Naive thymus-derived CD4-positive, alpha-beta T cell (primary cell): Measurements from ENCODE around the gene PMM1. TPM values are rescaled to one million over a fixed set of nuclear protein-coding genes. Genes with fewer than 3 reads are reported as not detected.

Experiments used
- ATAC-seq: fragments of 150-1000 bp; cut with Tn5 transposase; 2 replicates; pipeline ENCODE4 v1.10.0; 2021; ENCODE audit warnings: mild to moderate bottlenecking, moderate library complexity
- CTCF ChIA-PET: fragments of 350-600 bp; sonication (Branson Sonifier 250); formaldehyde crosslinking; loops from one replicate; lab custom pipeline; 2021; ENCODE audit warnings: antibody characterized with exemption; lab: Charles Lee
- POLR2A ChIA-PET: fragments of 350-600 bp; sonication (Branson Sonifier 250); formaldehyde crosslinking; loops from one replicate; lab custom pipeline; 2021; ENCODE audit warnings: antibody characterized with exemption, inconsistent platforms; lab: Charles Lee
- DNase-seq, 9 donors: peaks; one replicate each; pipeline versions ENCODE4 v3.0.0 to v3.0.0-alpha.2; 2020 to 2022; ENCODE audit warnings: mixed read lengths in 1 of 9
- H3K27ac ChIP-seq: one replicate; pipeline ENCODE4 v1.7.0; 2013; ENCODE audit warnings: mild to moderate bottlenecking, low read depth, low read length, moderate library complexity
- H3K27me3 ChIP-seq, 2 donors: one replicate each; pipeline ENCODE4 v1.7.0; 2013; ENCODE audit warnings: low read length in 2 of 2, mild to moderate bottlenecking in 2 of 2, moderate library complexity in 2 of 2; ENCODE audit not compliant: control insufficient read depth in 2 of 2, insufficient read depth in 2 of 2
- H3K36me3 ChIP-seq, 3 experiments: 1 replicate in 2 of 3; 2 replicates in 1 of 3; pipeline ENCODE4 v1.7.0; 2013; ENCODE audit warnings: low read length in 3 of 3, mild to moderate bottlenecking in 3 of 3, moderate library complexity in 1 of 3; ENCODE audit not compliant: insufficient read depth in 3 of 3, control insufficient read depth in 2 of 3
- H3K4me1 ChIP-seq, 2 donors: one replicate each; pipeline ENCODE4 v1.7.0; 2013; ENCODE audit warnings: low read length in 2 of 2, mild to moderate bottlenecking in 2 of 2, moderate library complexity in 1 of 2; ENCODE audit not compliant: control insufficient read depth in 2 of 2, insufficient read depth in 2 of 2
- H3K4me3 ChIP-seq: 2 replicates; pipeline ENCODE4 v1.7.0; 2013; ENCODE audit warnings: mild to moderate bottlenecking, low read length
- H3K9me3 ChIP-seq, 3 experiments: 1 replicate in 2 of 3; 2 replicates in 1 of 3; pipeline ENCODE4 v1.7.0; 2013; ENCODE audit warnings: low read length in 3 of 3; ENCODE audit not compliant: control insufficient read depth in 2 of 3
- H3K27ac Mint-ChIP-seq, 9 donors: one replicate each; pipeline ENCODE4 v1.8.0; 2020 to 2022; ENCODE audit warnings: mixed read lengths in 9 of 9, mild to moderate bottlenecking in 8 of 9, moderate library complexity in 5 of 9, inconsistent platforms in 2 of 9
- H3K27me3 Mint-ChIP-seq, 5 donors: one replicate each; pipeline ENCODE4 v1.8.0; 2021 to 2022; ENCODE audit warnings: mixed read lengths in 5 of 5, mild to moderate bottlenecking in 1 of 5
- H3K36me3 Mint-ChIP-seq, 5 donors: one replicate each; pipeline ENCODE4 v1.8.0; 2020 to 2022; ENCODE audit warnings: mixed read lengths in 5 of 5, mild to moderate bottlenecking in 3 of 5, inconsistent platforms in 1 of 5
- H3K4me1 Mint-ChIP-seq, 7 donors: one replicate each; pipeline ENCODE4 v1.8.0; 2020 to 2022; ENCODE audit warnings: mixed read lengths in 7 of 7, mild to moderate bottlenecking in 3 of 7, inconsistent platforms in 1 of 7
- H3K4me3 Mint-ChIP-seq, 10 donors: one replicate each; pipeline ENCODE4 v1.8.0; 2020 to 2022; ENCODE audit warnings: mild to moderate bottlenecking in 10 of 10, mixed read lengths in 10 of 10, moderate library complexity in 6 of 10, inconsistent platforms in 2 of 10
- H3K9me3 Mint-ChIP-seq, 11 donors: one replicate each; pipeline ENCODE4 v1.8.0; 2020 to 2022; ENCODE audit warnings: mixed read lengths in 11 of 11, mild to moderate bottlenecking in 4 of 11, inconsistent platforms in 1 of 11, moderate library complexity in 1 of 11
- intact Hi-C, 2 donors: fragments of 100-400 bp; cut with micrococcal nuclease; formaldehyde crosslinking; loops; one replicate each; pipeline ENCODE4 v1.15.1; 2023
- polyA plus RNA-seq, 2 donors: library from polyadenylated mRNA; unstranded; fragments of 300-500 nt; fragmentation: Illumina TruSeq; gene quantifications; one replicate each; pipeline ENCODE4 v1.2.3, GENCODE V29; 2021
- total RNA-seq, 6 experiments: library from RNA in 5 of 6; stranded (reverse) in 5 of 6; gene quantifications; 1 replicate in 5 of 6; 2 replicates in 1 of 6; pipeline ENCODE4 v1.2.3 and lab custom pipeline; 2021 to 2026

The PMM1 gene
- total and polyA plus RNA-seq, 7 experiments from 2014 or later, result 22.5 to 42.8 (median 30.0) TPM

DNA sequence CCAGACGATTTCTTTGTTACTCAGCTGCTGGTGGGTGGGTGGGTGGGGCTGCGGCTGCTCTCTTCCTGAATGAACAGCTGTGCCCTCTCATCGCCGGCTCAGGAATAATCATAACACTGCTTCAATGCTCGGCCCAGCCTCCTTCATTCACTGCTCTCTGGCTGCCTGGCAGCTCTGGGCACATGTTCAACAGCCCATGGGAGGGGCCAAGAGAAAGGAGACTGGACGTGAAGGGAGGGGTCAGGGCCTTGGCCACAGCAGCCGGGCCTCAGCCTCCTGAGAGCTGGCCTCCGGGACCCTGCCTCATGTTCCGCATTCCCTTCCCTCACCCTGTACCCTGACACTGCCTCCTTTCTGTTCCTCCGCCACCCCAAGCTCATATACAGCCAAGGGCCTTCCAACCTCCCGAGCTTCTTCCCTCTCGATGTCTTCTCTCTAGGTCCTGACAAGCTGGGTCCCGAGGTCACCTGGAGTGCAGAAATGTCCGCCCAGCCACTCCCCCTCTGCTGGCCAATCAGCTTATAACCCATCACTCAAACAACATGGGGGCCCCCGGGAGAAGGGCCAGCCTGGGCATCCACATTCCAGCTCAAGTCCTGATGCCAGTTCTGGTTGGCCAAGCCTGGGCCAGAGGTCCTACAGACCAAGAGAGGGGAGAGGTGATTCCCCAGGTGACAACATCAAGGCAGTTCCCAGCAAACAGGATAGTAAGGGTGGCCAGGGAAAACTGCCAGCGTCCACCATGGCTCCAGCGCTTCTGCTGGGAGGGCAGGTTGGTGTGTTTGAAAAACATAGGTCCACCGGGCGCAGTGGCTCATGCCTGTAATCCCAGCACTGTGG is 32.0 kb downstream of the PMM1 start:
- DNase-seq (no peak), ATAC-seq (no peak)
- no peak overlapping the region for H3K27ac ChIP-seq
- H3K36me3 ChIP-seq, result no peaks in the 10 kb centered on the region
- CTCF ChIA-PET, result interaction anchor here (0.5 kb wide), 1 partner anchor 9 kb away, joined by 4 read pairs; no protein-coding TSS in a partner anchor
- no peak overlapping the region for H3K4me3 ChIP-seq
- H3K27ac Mint-ChIP-seq, result no peak overlapping the region
- H3K4me1 ChIP-seq, result no peaks in the 10 kb centered on the region
- no peaks in the 10 kb centered on the region for H3K9me3 ChIP-seq
- intact Hi-C loops, result no loop called here
- peaks cover 0 to 2% (median 0%) of the 10 kb centered on the region in 11 donors for H3K9me3 Mint-ChIP-seq
- H3K4me3 Mint-ChIP-seq, result no peak overlapping the region
- peaks cover 0 to 9% (median 0%) of the 10 kb centered on the region in 7 donors for H3K4me1 Mint-ChIP-seq
- no peaks in the 10 kb centered on the region for H3K27me3 ChIP-seq
- H3K27me3 Mint-ChIP-seq, result peaks cover 12 to 59% (median 31%) of the 10 kb centered on the region in 5 donors
- POLR2A ChIA-PET, result interaction anchor here (0.5 to 1.1 kb wide), 2 partner anchors 32 to 641 kb away, joined by 3 to 4 read pairs; partner anchors contain the start of gene PMM1
- no peaks in the 10 kb centered on the region for H3K36me3 Mint-ChIP-seq

DNA sequence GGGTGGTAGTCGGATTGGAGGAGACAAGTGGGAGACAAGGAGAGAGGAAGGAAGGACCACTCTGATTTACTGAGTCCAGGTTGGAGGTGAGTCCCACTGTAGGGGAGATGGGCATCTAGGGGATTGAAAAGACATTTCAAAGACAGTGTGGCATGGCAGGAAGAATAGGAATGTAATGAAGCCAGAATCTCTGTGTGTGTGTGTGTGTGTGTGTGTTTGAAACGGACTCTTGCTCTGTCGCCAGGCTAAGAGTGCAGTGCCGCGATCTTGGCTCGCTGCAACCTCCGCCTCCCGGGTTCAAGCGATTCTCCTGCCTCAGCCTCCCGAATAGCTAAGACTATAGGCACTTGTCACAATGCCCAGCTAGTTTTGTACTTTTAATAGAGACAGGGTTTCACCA is 33.1 kb downstream of the PMM1 start:
- Mint-ChIP-seq H3K9me3 (peaks cover 0 to 2% (median 0%) of the 10 kb centered on the region in 11 donors), H3K4me3 (no peak overlapping the region), H3K36me3 (no peaks in the 10 kb centered on the region), H3K4me1 (peaks cover 0 to 9% (median 0%) of the 10 kb centered on the region in 7 donors), H3K27ac (peak overlapping the region in 1 of 9 donors; percentile 55), H3K27me3 (peaks cover 12 to 51% (median 31%) of the 10 kb centered on the region in 5 donors)
- Histone ChIP-seq H3K4me1 (no peaks in the 10 kb centered on the region), H3K27me3 (no peaks in the 10 kb centered on the region), H3K4me3 (no peak overlapping the region), H3K36me3 (no peaks in the 10 kb centered on the region), H3K27ac (no peak overlapping the region), H3K9me3 (no peaks in the 10 kb centered on the region)
- ATAC-seq (no peak), DNase-seq (no peak)
- intact Hi-C loops, result no loop called here
- POLR2A ChIA-PET, result no interaction called here
- CTCF ChIA-PET, result interaction anchor here (0.7 kb wide), 1 partner anchor 139 kb away, joined by 4 read pairs; no protein-coding TSS in a partner anchor

DNA sequence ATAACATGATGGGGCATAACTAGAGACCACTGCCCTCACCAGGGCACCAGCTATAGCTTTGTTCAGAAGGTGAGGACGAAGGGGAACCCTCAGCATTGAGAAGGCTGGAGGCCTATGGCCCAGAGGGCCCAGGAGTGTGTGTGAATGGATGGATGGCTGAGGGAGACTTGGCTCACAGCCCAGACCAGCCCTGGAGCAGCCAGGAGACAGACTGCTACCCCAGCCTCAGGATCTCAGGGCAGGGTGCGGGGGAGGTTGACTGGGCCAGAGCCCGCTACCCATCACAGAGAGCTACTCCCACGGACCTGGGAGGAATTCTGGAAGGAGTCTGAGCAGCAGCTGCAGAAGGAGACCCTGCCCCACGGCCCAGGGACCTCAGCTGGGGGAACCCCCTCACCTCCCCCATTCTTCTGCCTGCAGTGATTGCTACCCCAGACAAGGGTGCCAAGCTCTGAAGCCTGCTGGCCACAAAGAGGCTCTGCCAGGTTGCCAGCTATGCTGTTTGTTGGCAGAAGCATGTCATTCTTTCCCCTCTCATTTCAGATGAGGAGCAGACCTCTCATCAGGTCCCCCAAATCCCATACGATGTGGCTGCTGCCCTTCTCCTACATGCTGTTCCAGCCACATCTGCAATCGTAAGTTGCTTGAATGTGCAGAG is 34.2 kb downstream of the PMM1 start:
- H3K27me3 Mint-ChIP-seq, result peaks cover 2 to 42% (median 23%) of the 10 kb centered on the region in 5 donors
- no peak overlapping the region for H3K27ac ChIP-seq
- CTCF ChIA-PET, result interaction anchor here (0.6 kb wide), 1 partner anchor 436 kb away, joined by 3 read pairs; no protein-coding TSS in a partner anchor
- POLR2A ChIA-PET, result no interaction called here
- ATAC-seq, result no peak
- peaks cover 0 to 6% (median 0%) of the 10 kb centered on the region in 7 donors for H3K4me1 Mint-ChIP-seq
- no peaks in the 10 kb centered on the region for H3K4me1 ChIP-seq
- no peak for DNase-seq
- no peaks in the 10 kb centered on the region for H3K36me3 ChIP-seq
- H3K9me3 ChIP-seq, result no peaks in the 10 kb centered on the region
- no peak overlapping the region for H3K4me3 Mint-ChIP-seq
- no peak overlapping the region for H3K27ac Mint-ChIP-seq
- no peaks in the 10 kb centered on the region for H3K36me3 Mint-ChIP-seq
- H3K9me3 Mint-ChIP-seq, result peaks cover 0 to 2% (median 0%) of the 10 kb centered on the region in 11 donors
- H3K27me3 ChIP-seq, result no peaks in the 10 kb centered on the region
- H3K4me3 ChIP-seq, result no peak overlapping the region
- intact Hi-C loops, result no loop called here

DNA sequence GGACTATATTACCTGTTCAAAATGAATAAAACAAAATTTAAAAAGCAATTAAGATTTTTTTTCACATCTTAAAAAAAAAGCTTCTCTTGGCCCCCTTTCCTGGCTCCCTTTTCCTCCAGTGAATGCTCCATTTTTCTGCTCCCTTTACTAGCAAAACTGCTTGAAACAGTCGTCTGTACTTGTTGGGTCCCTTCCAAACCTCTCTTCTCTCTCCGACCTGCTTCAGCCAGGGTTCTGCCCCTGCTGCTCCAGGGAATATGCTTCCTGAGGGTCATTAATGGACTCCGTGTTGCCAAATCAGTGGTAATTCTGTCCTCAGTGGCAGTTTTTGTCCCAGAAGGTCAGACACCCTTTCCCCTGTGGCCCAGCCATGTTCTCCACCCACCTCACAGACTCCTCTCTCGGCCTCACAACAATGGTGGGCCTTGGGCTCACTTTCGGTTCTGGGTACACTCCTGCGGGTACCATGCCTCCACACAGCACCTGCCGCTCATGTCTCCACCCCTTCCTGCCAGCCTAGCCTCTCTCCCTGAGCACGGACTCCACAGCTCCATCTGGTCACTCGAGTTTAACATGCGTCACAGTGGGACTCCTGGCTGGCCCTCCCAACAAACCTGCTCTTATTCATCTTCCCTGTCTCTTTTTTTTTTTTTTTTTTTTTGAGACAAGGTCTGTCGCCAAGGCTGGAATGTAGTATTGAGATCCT is 37.6 kb downstream of the PMM1 start:
- Histone ChIP-seq H3K36me3 (no peaks in the 10 kb centered on the region), H3K9me3 (no peaks in the 10 kb centered on the region), H3K4me1 (no peaks in the 10 kb centered on the region), H3K27ac (no peak overlapping the region), H3K4me3 (no peak overlapping the region), H3K27me3 (no peaks in the 10 kb centered on the region)
- intact Hi-C loops, result no loop called here
- ATAC-seq (no peak), DNase-seq (no peak)
- H3K9me3 Mint-ChIP-seq, result peaks cover 0 to 2% (median 0%) of the 10 kb centered on the region in 11 donors
- ChIA-PET POLR2A (interaction anchor here (0.6 kb wide), 2 partner anchors 264 to 624 kb away, joined by 3 to 4 read pairs; no protein-coding TSS in a partner anchor), CTCF (interaction anchor here (0.8 kb wide), 1 partner anchor 20 kb away, joined by 3 read pairs; no protein-coding TSS in a partner anchor)
- H3K36me3 Mint-ChIP-seq, result no peaks in the 10 kb centered on the region
- peaks cover 0 to 13% (median 5%) of the 10 kb centered on the region in 5 donors for H3K27me3 Mint-ChIP-seq
- H3K4me1 Mint-ChIP-seq, result peaks cover 0 to 4% (median 0%) of the 10 kb centered on the region in 7 donors
- no peak overlapping the region for H3K27ac Mint-ChIP-seq
- H3K4me3 Mint-ChIP-seq, result no peak overlapping the region

DNA sequence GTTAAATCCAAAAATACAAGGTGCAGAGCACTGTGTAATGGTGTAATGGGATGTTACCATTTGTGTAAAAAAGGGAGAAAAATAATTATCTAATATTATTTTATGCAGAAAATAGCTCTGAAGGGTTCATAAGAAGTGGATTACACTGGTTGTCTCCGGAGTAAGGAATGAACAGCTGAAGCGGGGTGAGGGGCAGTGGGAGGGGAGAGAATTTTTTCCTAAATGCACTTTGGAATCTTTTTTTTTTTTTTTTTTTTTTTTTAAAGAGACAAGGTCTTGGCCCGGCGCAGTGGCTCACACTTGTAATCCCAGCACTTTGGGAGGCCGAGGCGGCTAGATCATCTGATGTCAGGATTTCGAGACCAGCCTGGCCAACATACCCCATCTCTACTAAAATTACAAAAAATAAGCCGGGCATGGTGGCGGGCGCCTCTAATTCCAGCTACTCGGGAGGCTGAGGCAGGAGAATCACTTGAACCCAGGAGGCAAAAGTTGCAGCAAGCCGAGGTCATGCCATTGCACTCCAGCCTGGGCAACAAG is 38.6 kb downstream of the PMM1 start:
- DNase-seq (no peak), ATAC-seq (no peak)
- no peaks in the 10 kb centered on the region for H3K36me3 ChIP-seq
- Mint-ChIP-seq H3K27ac (no peak overlapping the region), H3K36me3 (no peaks in the 10 kb centered on the region), H3K9me3 (peaks cover 0 to 2% (median 0%) of the 10 kb centered on the region in 11 donors), H3K4me3 (no peak overlapping the region), H3K27me3 (peaks cover 0 to 10% (median 0%) of the 10 kb centered on the region in 5 donors), H3K4me1 (peaks cover 0 to under 1% (median 0%) of the 10 kb centered on the region in 7 donors)
- H3K4me3 ChIP-seq, result no peak overlapping the region
- intact Hi-C loops, result no loop called here
- ChIA-PET POLR2A (no interaction called here), CTCF (interaction anchor here (0.8 kb wide), 1 partner anchor 19 kb away, joined by 3 read pairs; no protein-coding TSS in a partner anchor)
- H3K9me3 ChIP-seq, result no peaks in the 10 kb centered on the region
- H3K4me1 ChIP-seq, result no peaks in the 10 kb centered on the region
- no peak overlapping the region for H3K27ac ChIP-seq
- no peaks in the 10 kb centered on the region for H3K27me3 ChIP-seq

DNA sequence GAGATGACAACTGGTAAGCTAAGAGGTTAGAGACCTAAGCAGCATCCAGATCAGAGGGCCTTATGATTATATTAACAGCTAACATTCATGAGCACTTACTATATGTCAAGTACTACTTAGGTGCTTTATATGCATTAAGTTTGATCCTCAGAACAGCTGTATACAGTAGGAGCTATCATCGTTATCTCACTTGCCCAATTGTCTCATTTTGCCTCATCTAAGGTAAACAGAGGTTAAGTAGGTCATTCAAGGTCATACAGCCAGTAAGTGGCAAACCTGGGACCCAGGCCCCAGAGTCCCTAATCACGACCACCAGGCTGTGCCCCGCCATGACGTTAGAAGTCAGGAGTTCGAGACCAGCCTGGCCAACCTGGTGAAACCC is 40.8 kb downstream of the PMM1 start:
- ChIA-PET POLR2A (no interaction called here), CTCF (interaction anchor here (0.8 kb wide), 1 partner anchor 145 kb away, joined by 4 read pairs; no protein-coding TSS in a partner anchor)
- peaks cover 0 to 10% (median 0%) of the 10 kb centered on the region in 5 donors for H3K27me3 Mint-ChIP-seq
- H3K4me1 Mint-ChIP-seq, result peaks cover 9 to 19% (median 17%) of the 10 kb centered on the region in 7 donors
- DNase-seq (no peak), ATAC-seq (no peak)
- no peaks in the 10 kb centered on the region for H3K9me3 ChIP-seq
- H3K4me3 ChIP-seq, result no peak overlapping the region
- H3K27me3 ChIP-seq, result no peaks in the 10 kb centered on the region
- H3K27ac Mint-ChIP-seq, result no peak overlapping the region
- H3K4me3 Mint-ChIP-seq, result no peak overlapping the region
- no peaks in the 10 kb centered on the region for H3K9me3 Mint-ChIP-seq
- H3K4me1 ChIP-seq, result peaks cover 7% of the 10 kb centered on the region in 2 donors
- no peaks in the 10 kb centered on the region for H3K36me3 ChIP-seq
- intact Hi-C loops, result loop anchor here in 1 of 2 donors (10.0 kb wide), 1 partner anchor 914 kb away; the partner anchor contains the start of gene MRTFA
- no peak overlapping the region for H3K27ac ChIP-seq
- peaks cover 0 to 1% (median 0%) of the 10 kb centered on the region in 5 donors for H3K36me3 Mint-ChIP-seq
